Smooth muscle cell (in vitro differentiated cells): Measurements from ENCODE around the gene GABRB1. TPM values are rescaled to one million over a fixed set of nuclear protein-coding genes. Genes with fewer than 3 reads are reported as not detected.

Source experiments
- DNase-seq: peaks from one replicate; lab custom pipeline; 2025; ENCODE audit not compliant: unreplicated experiment; lab: John Stamatoyannopoulos, UW
- H2AFZ ChIP-seq: fragments of 200-600 bp; sonication (generic); 2 replicates; pipeline ENCODE4 v1.6.0; 2016; ENCODE audit warnings: antibody characterized with exemption, low read depth, mild to moderate bottlenecking
- H3F3A ChIP-seq: fragments of 200-600 bp; sonication (generic); 2 replicates; pipeline ENCODE4 v1.6.0; 2017; ENCODE audit warnings: antibody characterized with exemption, low read depth
- H3K27ac ChIP-seq: fragments of 200-600 bp; sonication (generic); 2 replicates; pipeline ENCODE4 v1.5.1; 2016; ENCODE audit warnings: low read depth, mild to moderate bottlenecking
- H3K27me3 ChIP-seq: fragments of 200-600 bp; sonication (generic); 2 replicates; pipeline ENCODE4 v1.6.1; 2016; ENCODE audit warnings: low read depth, mild to moderate bottlenecking
- H3K36me3 ChIP-seq: fragments of 200-600 bp; sonication (generic); 2 replicates; pipeline ENCODE4 v1.5.1; 2016; ENCODE audit warnings: low read depth
- H3K4me1 ChIP-seq: fragments of 200-600 bp; sonication (generic); 2 replicates; pipeline ENCODE4 v1.5.1; 2016; ENCODE audit warnings: low read depth
- H3K4me2 ChIP-seq: fragments of 200-600 bp; sonication (generic); 2 replicates; pipeline ENCODE4 v1.6.0; 2016; ENCODE audit warnings: mild to moderate bottlenecking
- H3K4me3 ChIP-seq: fragments of 200-600 bp; sonication (generic); 2 replicates; pipeline ENCODE4 v1.5.1; 2016; ENCODE audit warnings: mild to moderate bottlenecking
- H3K79me2 ChIP-seq: fragments of 200-600 bp; sonication (generic); 2 replicates; pipeline ENCODE4 v1.6.0; 2016; ENCODE audit warnings: low read depth, mild to moderate bottlenecking
- H3K9ac ChIP-seq: fragments of 200-600 bp; sonication (generic); 2 replicates; pipeline ENCODE4 v1.6.0; 2016; ENCODE audit warnings: low read depth
- H3K9me3 ChIP-seq: fragments of 200-600 bp; sonication (generic); replicated peaks from 2 replicates; pipeline ENCODE4 v1.5.1; 2016; ENCODE audit warnings: low read depth
- H4K20me1 ChIP-seq: fragments of 200-600 bp; sonication (generic); 2 replicates; pipeline ENCODE4 v1.6.0; 2016; ENCODE audit warnings: low read depth
- CTCF ChIP-seq: fragments of 200-600 bp; sonication (generic); IDR thresholded peaks from 2 replicates; pipeline ENCODE4 v1.5.1; 2017; ENCODE audit warnings: borderline replicate concordance, mild to moderate bottlenecking, antibody characterized with exemption; ENCODE audit not compliant: insufficient read depth, poor library complexity, severe bottlenecking
- WGBS: methylation state at CpG from one replicate; pipeline ENCODE4 v1.1.7; 2016; ENCODE audit warnings: low lambda C conversion rate; 5-methylcytosine and 5-hydroxymethylcytosine counted together
- polyA plus RNA-seq: library from polyadenylated mRNA; unstranded; fragments of >200 nt; fragmentation: Nextera tagmentation; extraction: Ambion mirVana; gene quantifications from 2 replicates; pipeline ENCODE4 v1.2.1, GENCODE V29; 2016
- total RNA-seq: library from RNA; depleted of rRNA; stranded (reverse); fragments of >200 nt; gene quantifications from 2 replicates; pipeline ENCODE4 v1.2.3, GENCODE V29; 2014

The GABRB1 gene
- total and polyA plus RNA-seq, 2 experiments from 2014 or later, result 0.22 TPM; not detected in 1

GRCh38 chr4:47074816-47075215 is 43.4 kb downstream of the GABRB1 start:
- Histone ChIP-seq H3K79me2 (no peaks in the 10 kb centered on the region), H3K4me3 (no peak overlapping the region), H3F3A (no peaks in the 10 kb centered on the region), H2AFZ (no peak overlapping the region), H3K36me3 (no peaks in the 10 kb centered on the region), H3K9ac (no peak overlapping the region), H4K20me1 (no peaks in the 10 kb centered on the region), H3K27ac (no peak overlapping the region), H3K4me2 (no peak overlapping the region), H3K4me1 (no peaks in the 10 kb centered on the region), H3K27me3 (no peaks in the 10 kb centered on the region), H3K9me3 (no peaks in the 10 kb centered on the region)
- no peak for DNase-seq
- TF ChIP-seq CTCF, result no peak

GRCh38 chr4:47075262-47075661 is 43.9 kb downstream of the GABRB1 start:
- Histone ChIP-seq H3K27me3 (no peaks in the 10 kb centered on the region), H3K4me2 (no peak overlapping the region), H3K4me3 (no peak overlapping the region), H3K9me3 (no peaks in the 10 kb centered on the region), H3K79me2 (no peaks in the 10 kb centered on the region), H4K20me1 (no peaks in the 10 kb centered on the region), H3K9ac (no peak overlapping the region), H3K36me3 (no peaks in the 10 kb centered on the region), H2AFZ (no peak overlapping the region), H3F3A (no peaks in the 10 kb centered on the region), H3K27ac (no peak overlapping the region), H3K4me1 (no peaks in the 10 kb centered on the region)
- no peak for TF ChIP-seq CTCF
- no peak for DNase-seq
- 91% methylated on average over 2 of the region's 2 CpGs for WGBS

- H3K4me1 ChIP-seq, result no peaks in the 10 kb centered on the region
- H2AFZ ChIP-seq, result no peak overlapping the region
- H4K20me1 ChIP-seq, result no peaks in the 10 kb centered on the region
- DNase-seq, result no peak
- H3K4me3 ChIP-seq, result no peak overlapping the region
- no peaks in the 10 kb centered on the region for H3K79me2 ChIP-seq
- no peaks in the 10 kb centered on the region for H3K36me3 ChIP-seq
- no peak overlapping the region for H3K27ac ChIP-seq
- no peaks in the 10 kb centered on the region for H3K9me3 ChIP-seq
- no peak overlapping the region for H3K4me2 ChIP-seq
- no peaks in the 10 kb centered on the region for H3F3A ChIP-seq
- H3K9ac ChIP-seq, result no peak overlapping the region
- H3K27me3 ChIP-seq, result no peaks in the 10 kb centered on the region
- no peak for TF ChIP-seq CTCF
Measured at GRCh38 chr4:47075919-47076318, 44.6 kb downstream of the GABRB1 start.

- no peak for TF ChIP-seq CTCF
- no peaks in the 10 kb centered on the region for H3K79me2 ChIP-seq
- no peak overlapping the region for H3K4me3 ChIP-seq
- H3K36me3 ChIP-seq, result no peaks in the 10 kb centered on the region
- H3K27me3 ChIP-seq, result peaks cover 3% of the 10 kb centered on the region
- no peaks in the 10 kb centered on the region for H4K20me1 ChIP-seq
- H3K4me1 ChIP-seq, result no peaks in the 10 kb centered on the region
- H3F3A ChIP-seq, result no peaks in the 10 kb centered on the region
- no peak overlapping the region for H2AFZ ChIP-seq
- no peak overlapping the region for H3K4me2 ChIP-seq
- DNase-seq, result no peak
- H3K9me3 ChIP-seq, result no peaks in the 10 kb centered on the region
- H3K27ac ChIP-seq, result no peak overlapping the region
- no peak overlapping the region for H3K9ac ChIP-seq
Measured at GRCh38 chr4:47084111-47084510, 52.7 kb downstream of the GABRB1 start.
